HG02588 (cell line): Measurements from ENCODE around the gene COL5A1.

Experiments
- ATAC-seq: cut with Tn5 transposase; IDR thresholded peaks from one replicate; pipeline ENCODE4 v1.9.1; 2021; ENCODE audit warnings: mild to moderate bottlenecking, moderate library complexity; ENCODE audit not compliant: unreplicated experiment

The COL5A1 gene

DNA sequence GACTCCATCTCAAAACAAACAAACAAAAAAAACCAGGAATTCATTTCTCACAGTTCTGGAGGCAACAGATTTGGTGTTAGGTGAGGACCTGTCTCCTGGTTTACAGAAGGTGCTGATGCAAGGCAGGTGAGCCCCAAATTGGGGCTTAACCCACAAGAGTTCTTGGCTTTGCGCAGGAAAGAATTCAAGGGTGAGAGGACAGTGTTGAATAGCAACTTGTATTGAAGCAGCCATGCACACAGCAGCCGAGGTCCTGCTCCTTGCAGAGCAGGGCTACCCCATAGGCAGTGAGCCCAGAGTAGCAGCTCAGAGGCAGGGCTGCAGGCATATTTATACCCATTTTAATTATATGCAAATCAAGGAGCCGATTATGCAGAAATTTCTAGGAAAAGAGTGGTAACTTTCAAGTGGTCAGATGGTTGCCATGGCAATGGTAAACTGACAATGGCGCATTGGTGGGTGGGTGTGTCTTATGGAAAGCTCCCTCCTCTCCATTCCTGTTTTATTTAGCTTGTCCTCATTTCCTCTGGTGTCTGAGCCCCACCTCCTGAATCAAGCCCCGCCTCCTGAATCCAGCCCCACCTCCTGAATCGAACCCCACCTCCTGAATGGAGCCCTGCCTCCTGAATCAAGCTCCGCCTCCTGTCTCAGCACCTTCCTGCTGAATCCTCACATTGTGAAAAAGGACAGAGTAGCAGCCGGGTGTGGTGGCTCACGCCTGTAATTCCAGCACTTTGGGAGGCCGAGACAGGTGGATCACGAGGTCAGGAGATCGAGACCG is 34.5 kb upstream of the COL5A1 start:
- no peak for ATAC-seq

- ATAC-seq: no peak
These were observed 33.6 kb upstream of the COL5A1 start for GRCh38 chr9:134607971-134608370.

GRCh38 chr9:134611046-134611445 is 30.6 kb upstream of the COL5A1 start:
- ATAC-seq: no peak

DNA sequence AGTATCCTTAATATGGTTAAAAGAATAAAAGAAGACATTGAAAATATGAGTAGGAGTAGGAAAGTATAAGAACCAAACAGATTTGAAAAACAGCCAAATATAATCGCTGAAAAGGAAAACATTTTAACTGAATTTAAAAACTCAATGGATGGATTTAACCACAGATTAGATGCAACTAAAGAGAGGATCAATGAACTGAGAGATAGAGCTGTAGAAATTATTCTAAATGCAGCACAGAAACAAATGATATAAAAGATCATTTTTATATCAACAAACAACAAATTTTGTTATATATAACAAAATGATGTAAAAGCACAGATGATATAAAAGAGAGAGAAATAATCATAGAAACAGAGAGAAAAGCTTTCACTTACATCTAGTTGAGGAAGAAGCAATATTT is 29.3 kb upstream of the COL5A1 start:
- no peak for ATAC-seq

DNA sequence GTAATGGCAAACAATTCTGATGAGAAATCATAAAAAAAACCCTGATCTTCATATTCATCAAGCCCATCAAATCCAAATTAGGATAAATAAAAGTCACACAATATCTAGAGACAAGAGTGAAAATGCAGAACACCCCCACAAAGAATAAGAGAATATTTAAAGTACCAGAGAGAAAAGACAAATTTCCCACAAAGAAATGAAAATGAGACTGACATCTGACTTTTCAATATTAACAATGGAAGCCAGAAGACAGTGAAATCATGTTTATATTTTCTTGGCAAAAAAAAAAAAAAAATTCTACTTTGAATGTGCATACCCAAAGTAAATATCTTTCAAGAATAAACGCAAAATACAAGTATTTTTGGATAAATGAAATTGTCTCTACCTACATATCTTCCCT is 28.9 kb upstream of the COL5A1 start:
- no peak for ATAC-seq

DNA sequence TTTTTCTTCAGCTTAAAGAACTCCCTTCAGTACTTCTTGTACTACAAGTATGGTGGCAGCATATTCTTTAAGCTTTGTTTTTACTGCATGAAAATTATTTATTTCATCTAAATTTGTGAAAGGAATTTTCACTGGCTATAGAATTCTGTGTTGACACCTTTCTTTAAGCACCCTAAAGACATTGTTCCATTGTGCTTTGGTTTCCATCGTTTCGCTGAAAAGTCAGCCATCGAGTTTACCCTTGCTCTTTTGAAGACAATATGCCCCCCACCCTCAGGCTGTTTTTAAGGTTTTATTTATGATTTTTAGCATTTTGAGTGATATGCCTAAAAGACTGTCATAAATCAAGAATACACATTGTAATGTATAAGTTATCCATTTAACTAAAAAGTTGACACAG is 27.3 kb upstream of the COL5A1 start:
- ATAC-seq: no peak

DNA sequence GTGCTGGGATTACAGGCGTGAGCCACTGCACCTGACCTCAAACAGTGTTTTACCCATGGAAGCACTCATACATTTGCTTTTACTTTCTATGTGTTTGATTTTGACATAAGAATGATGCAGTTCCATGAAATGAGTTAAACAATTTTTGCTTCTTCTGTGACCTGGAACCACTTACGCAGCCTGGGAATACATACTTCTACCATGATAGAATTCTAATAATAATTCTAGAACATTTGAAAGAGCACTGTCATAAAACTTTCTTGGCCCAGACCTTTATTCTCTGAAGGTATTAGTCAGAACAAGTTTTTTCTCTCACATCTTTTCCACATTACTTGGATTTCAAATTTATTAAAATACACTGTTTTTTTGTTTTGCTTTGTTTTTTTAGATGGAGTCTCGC is 25.3 kb upstream of the COL5A1 start:
- no peak for ATAC-seq

- no peak for ATAC-seq
These were observed 24.4 kb upstream of the COL5A1 start for GRCh38 chr9:134617246-134617645.

- ATAC-seq: no peak
These were observed 23.8 kb upstream of the COL5A1 start for GRCh38 chr9:134617836-134618162.

GRCh38 chr9:134618163-134618832 is 23.3 kb upstream of the COL5A1 start:
- no peak for ATAC-seq

DNA sequence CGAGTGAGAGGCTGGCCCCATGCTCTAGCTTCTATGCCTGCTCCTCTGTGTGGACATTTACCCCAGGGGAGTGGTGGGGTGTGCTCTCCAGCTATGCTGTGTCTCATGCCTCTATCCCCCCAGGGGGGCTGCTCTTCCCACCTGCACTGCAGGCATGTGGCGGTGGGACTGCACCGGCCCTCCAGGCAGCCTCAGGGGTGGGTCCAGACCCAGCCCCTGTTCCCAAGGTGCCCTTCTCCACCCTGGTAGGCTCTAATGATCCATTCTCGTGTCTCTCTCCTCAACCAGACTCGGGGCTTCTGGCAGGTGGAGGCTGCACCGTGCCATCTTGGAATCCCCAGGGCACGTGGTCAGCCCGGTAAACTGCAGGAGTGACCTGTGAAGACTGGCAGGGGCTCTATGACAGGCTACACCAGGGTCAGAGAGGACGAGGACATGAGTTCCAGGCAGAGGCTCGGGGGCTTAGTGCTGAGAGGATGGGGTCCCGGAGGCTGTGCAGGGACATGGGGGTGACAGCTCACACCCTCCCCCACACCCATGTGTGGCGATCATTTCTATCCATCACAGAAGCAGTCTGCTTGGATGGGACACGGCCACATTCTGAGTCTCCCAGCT is 22.7 kb upstream of the COL5A1 start:
- ATAC-seq: no peak

DNA sequence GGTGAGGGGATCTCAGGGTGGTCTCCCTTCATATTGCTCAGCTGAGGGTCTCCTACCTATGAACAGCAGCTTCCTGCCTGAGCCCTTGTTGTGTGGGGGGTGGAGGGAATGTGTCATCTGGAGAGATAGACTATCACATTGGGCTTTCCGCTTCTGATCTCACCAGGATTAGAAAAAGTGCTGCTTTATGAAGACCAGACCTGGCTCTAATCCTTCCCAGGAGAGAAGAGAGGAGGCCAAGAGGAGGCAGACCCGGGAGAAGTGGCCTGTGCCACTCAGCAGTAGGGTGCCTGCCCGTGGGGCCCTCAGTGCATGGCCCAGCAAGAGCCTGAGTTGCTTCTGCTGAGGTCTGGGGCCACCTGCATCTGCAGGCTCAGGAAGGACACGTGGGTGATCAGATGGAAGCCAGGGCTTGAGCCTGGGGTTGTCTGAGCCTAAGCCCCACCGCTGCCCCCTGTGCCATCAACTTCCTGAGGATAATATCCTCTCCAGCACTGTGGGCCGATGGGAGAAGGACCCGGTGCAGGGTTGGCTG is 22.1 kb upstream of the COL5A1 start:
- ATAC-seq: no peak

DNA sequence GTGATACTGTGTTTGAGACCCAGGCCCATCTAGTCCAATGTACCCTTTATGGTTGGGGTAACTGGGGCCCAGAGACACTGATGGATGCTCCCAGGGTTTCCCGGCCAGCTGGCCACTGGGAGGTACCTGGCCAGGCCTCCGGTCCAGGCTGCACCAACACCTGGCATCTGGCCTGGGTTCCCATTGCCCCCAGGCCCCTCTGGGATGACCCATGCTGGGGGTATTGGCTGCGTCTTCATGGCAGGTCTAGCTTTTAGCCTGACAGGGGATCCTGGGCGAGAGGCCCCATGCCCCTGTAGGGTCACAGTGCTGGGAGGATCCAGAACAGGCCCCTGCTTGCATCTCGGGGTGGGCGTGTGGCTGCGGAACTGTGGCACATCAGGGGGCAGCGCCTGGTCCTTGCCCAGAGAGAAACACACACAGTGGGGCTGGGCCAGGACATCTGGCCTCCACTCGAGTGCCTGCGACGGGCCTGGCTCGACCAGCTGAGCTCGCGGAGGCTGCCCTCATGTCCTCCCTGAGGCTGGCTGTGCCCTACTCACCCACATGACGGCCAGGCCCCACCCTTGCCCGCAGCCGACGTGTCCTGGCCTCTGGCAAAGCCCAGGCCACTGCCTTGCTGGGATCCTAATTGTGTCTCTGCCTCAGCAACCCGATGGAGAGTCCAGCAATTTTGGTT is 21.5 kb upstream of the COL5A1 start:
- ATAC-seq: no peak

GRCh38 chr9:134620751-134621557 is 20.6 kb upstream of the COL5A1 start:
- no peak for ATAC-seq

DNA sequence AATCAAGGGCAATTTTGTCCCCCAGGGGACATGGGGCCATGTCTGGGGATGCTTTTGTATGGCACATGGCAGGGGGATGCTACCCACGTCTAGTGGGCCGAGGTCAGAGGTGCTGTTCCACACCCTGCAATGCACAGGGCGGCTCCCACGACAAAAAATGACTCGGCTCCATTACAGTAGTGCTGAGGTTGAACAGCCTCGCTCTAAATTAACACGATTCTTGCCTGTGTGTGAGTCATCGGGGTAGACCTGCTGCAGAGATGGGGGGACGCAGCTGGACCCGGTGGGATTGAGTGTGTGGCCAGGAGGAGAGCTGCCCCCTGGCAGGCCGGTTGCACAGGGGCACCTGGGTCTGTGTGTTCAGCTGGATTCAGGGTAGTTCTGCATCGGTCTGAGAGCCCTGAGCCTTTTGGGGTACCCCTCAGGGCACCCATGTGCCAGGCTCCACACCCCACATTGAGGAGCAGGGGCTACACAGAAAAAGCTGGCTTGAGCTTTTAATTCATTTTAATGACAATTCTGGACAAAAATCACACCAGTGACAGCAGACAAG is 20.0 kb upstream of the COL5A1 start:
- ATAC-seq: no peak

DNA sequence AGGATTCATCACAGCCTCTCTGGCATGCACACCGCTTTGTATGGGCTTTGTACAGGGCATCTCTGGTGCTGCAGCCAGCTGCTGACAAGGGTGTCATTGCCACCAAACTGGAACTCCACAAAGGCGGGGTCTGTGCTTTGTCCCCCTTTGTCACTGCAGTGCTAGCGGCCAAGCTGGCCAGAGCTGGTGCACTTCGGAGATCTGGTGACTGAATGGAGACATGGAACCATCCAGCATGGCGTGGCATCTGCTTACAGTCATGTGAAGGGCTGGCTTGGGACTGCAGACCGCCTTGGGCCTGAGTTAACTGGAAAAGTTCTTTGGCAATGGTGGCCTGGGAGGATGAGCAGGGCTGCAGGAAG is 18.7 kb upstream of the COL5A1 start:
- ATAC-seq: no peak

DNA sequence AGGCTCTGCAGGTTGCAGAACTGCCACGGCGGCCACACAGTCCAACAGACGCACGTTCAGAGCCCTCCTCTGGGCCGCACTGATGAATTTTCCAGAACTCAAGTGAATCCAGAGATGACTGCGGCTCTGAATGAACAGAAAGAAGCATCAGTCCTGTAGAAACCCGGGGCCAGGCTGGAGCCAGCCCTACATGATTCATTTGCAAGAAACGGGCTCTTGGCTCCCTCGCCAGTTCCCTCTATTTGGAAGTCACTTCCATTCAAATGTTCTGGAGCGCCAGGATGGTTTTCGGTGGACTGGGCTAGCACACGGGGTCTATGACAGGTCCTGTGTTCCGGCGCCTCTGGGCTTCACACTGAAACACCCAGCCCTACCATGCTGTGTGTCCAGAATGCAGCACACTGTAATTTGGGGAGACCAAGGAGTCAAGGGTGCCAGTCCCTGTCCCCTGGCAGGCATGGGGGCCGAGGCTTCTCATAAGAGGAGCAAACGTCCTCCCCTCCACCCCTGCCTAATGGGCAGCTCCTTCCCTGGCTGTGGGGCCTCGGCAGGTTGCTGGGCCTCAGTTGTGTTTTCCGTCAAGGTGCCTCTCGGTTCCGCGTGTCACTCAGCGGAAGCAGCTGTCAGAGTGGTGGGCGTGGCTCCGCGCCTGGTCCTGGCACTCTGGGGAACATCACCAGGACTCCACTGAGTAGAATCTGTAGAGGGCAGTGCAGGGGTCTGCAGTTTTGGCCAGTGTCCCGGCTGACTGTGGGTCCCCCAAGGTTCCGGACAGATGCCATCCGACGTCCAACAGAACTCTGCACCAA is 18.1 kb upstream of the COL5A1 start:
- ATAC-seq: no peak

GRCh38 chr9:134624137-134624591 is 17.4 kb upstream of the COL5A1 start:
- ATAC-seq: no peak

- ATAC-seq: no peak
These were observed 16.9 kb upstream of the COL5A1 start for GRCh38 chr9:134624621-134625181.
